LNCAP (cell line): ENCODE data around the gene C11orf24.

ENCODE experiments used
- CTCF ChIP-seq: fragments of 450-650 bp; IDR thresholded peaks from 2 replicates; pipeline ENCODE4 v1.5.1; 2017; ENCODE audit warnings: mild to moderate bottlenecking

Gene C11orf24

GRCh38 chr11:68215087-68215445 lies 56.7 kb downstream of the C11orf24 start:
- no peak for TF ChIP-seq CTCF

- TF ChIP-seq CTCF, result no peak
Measured at GRCh38 chr11:68214173-68215086, 57.3 kb downstream of the C11orf24 start.

GRCh38 chr11:68213555-68214172 lies 58.1 kb downstream of the C11orf24 start:
- no peak for TF ChIP-seq CTCF

- no peak for TF ChIP-seq CTCF
Measured at GRCh38 chr11:68213135-68213515, 58.6 kb downstream of the C11orf24 start, which contains the start of gene KMT5B. KMT5B (minus strand) TSS chr11:68213296; CDS start chr11:68190076, 23,220 bp downstream.

- TF ChIP-seq CTCF, result peak; percentile 53
Measured at GRCh38 chr11:68212421-68213134, 59.2 kb downstream of the C11orf24 start.

- TF ChIP-seq CTCF, result no peak
Measured at GRCh38 chr11:68211546-68211945, 60.2 kb downstream of the C11orf24 start.
